Measurements from ENCODE around the gene RAMP2. TPM values are rescaled to one million over a fixed set of nuclear protein-coding genes. Genes with fewer than 3 reads are reported as not detected.

RAMP2 gene
- total and polyA plus RNA-seq, 2 of the 4 experiments (the other 2 are of a cell fraction): 0.18 to 2.5 TPM

DNA sequence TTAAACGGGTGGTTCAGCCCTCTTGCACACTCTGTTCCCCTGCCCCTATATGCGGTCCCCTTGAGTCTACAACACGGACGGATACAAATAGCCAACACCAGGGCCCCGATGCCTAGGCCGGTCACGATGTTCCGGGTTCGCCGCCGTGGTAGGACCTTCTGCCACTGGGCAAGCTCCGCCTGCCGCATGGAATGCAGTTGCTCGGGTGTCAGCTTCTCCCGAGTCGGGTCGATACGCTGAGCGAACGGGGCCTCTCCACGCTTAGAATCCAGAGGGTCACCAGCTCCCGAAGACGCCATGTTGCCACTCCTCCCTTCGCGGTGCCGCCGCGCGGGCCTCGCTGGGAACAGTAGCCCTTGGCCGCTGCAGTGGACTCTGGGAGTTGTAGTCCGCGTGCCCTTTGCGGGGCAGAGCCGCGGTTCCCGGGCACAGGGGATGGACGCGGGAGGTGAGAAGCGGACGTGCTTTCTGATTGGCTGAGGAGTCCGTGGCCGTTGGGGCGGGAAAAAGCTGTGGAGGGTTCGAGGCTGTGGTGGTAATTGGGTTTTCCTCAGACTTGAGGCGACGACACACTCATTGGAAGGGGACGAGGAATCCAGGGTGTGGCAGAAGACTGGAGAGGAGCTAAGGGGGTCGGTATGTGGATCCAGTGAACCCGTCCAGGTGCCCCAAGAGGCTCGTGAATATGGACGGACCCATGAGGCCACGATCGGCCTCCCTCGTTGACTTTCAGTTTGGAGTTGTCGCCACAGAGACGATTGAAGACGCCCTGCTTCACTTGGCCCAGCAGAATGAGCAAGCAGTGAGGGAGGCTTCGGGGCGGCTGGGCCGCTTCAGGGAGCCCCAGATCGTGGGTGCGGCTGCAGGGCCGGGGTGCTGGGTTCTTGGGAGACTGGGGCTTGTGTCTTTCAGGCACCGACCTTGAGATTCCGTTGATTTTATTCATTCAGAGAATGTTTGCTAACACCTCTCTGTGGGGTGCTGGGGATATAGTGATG is 37.7 kb downstream of the RAMP2 start, which contains the start of the genes CNTD1 and COA3:
TSS of gene CNTD1 (plus strand) at position 479 of the 998 bp plus-strand sequence. CDS start at position 686, 207 bp downstream.
TSS of gene COA3 (minus strand) at position 322 of the 998 bp plus-strand sequence. CDS start at position 299, 23 bp downstream.
- intact Hi-C loops (cut with micrococcal nuclease) (no loop called here), dilution Hi-C loops (cut with HindIII; ENCODE audit: low sequenced_read_pairs, unreplicated experiment) (no loop called here), in situ Hi-C loops (cut with MboI; ENCODE audit: low sequenced_read_pairs) (no loop called here)
- Histone ChIP-seq H3K4me1 (ENCODE audit: control insufficient read depth, insufficient read depth, low read length) (peaks cover 10% of the 10 kb centered on the region), H2BK15ac (ENCODE audit: low read depth, low read length) (peak within 1 kb of the TSS; percentile 58; the same call in 1 of the 3 replicates), H4K8ac (ENCODE audit: low read depth in 2 of 2, low read length in 2 of 2) (peak within 1 kb of the TSS; percentile 45 to 98), H4K5ac (ENCODE audit: low read depth, low read length) (peak within 1 kb of the TSS; percentile 79), H2AFZ (replicated peaks; ENCODE audit: low read length, poor library complexity) (peak within 1 kb of the TSS; percentile 97), H3K4me2 (ENCODE audit: low read depth, low read length) (peak within 1 kb of the TSS; percentile 98), H2BK5ac (ENCODE audit: low read depth, low read length, poor library complexity, severe bottlenecking) (peak within 1 kb of the TSS; percentile 79), H3K9me1 (ENCODE audit: insufficient read depth, low read length) (peaks cover 19% of the 10 kb centered on the region), H2BK120ac (ENCODE audit: low read depth, low read length) (peak within 1 kb of the TSS; percentile 82), H3K56ac (ENCODE audit: extremely low read depth, insufficient read depth, low read length) (peak within 1 kb of the TSS; percentile 89), H2BK20ac (ENCODE audit: low read depth, low read length) (0 out of 2 replicates have a peak within 1 kb of the TSS, but pooled peaks have one; percentile 29), H3K9me3 (ENCODE audit: control insufficient read depth, insufficient read depth, low read length) (no peaks in the 10 kb centered on the region), H3K23ac (ENCODE audit: low read depth, low read length) (peak within 1 kb of the TSS; percentile 78), H3K4me3 (ENCODE audit: insufficient read depth, low read depth, low read length) (peak within 1 kb of the TSS; percentile 64), H3K27ac (ENCODE audit: insufficient read depth, low read length) (peak within 1 kb of the TSS; percentile 85), H4K20me1 (ENCODE audit: insufficient read depth, low read length) (no peaks in the 10 kb centered on the region), H3K14ac (replicated peaks; ENCODE audit: low read depth, low read length) (peak within 1 kb of the TSS; percentile 98), H2AK9ac (replicated peaks; ENCODE audit: low read depth, low read length, poor library complexity) (peak within 1 kb of the TSS; percentile 96), H3K79me1 (ENCODE audit: low read depth in 1 of 2, low read length in 2 of 2) (peaks cover 20 to 39% of the 10 kb centered on the region in 2 experiments), H2AK5ac (ENCODE audit: low read depth, low read length) (peak within 1 kb of the TSS; percentile 74; the same call in 1 of the 2 replicates), H4K91ac (ENCODE audit: insufficient read depth, low read depth, low read length) (peak within 1 kb of the TSS; percentile 88), H3K18ac (ENCODE audit: low read depth, low read length) (peak within 1 kb of the TSS; percentile 33), H3K36me3 (ENCODE audit: control insufficient read depth, insufficient read depth, low read length) (peaks cover 4% of the 10 kb centered on the region; the same call in 1 of the 2 replicates), H3K4ac (ENCODE audit: low read depth, low read length) (peak within 1 kb of the TSS; percentile 96), H3K9ac (ENCODE audit: low read depth, low read length) (peak within 1 kb of the TSS; percentile 93), H3K27me3 (ENCODE audit: control insufficient read depth, insufficient read depth, low read length) (no peaks in the 10 kb centered on the region)
- WGBS, 2 experiments (ENCODE audit: extremely low coverage in 2 of 2, insufficient read length in 1 of 2): 13% methylated on average over 42 of the region's 66 CpGs; no CpG with 5 or more reads in 1 of the 2 experiments
- peak; percentile 80 for DNase-seq
- ATAC-seq (ENCODE audit: low read depth): peak; percentile 99
- CTCF ChIA-PET: no interaction called here
- TF ChIP-seq MXI1 (IDR thresholded peaks at IDR 0.05; ENCODE audit: borderline replicate concordance, low read depth, low read length) (peak; percentile 85), NFE2L2 (IDR thresholded peaks at IDR 0.05; ENCODE audit: low read depth, low read length) (no peak), MAZ (IDR thresholded peaks at IDR 0.05; ENCODE audit: borderline replicate concordance, low read depth, low read length) (peak; percentile 18; the same call in 1 of the 2 replicates), RAD21 (IDR thresholded peaks at IDR 0.05; ENCODE audit: low read length) (no peak)
- TF ChIP-seq, protein P1, sequence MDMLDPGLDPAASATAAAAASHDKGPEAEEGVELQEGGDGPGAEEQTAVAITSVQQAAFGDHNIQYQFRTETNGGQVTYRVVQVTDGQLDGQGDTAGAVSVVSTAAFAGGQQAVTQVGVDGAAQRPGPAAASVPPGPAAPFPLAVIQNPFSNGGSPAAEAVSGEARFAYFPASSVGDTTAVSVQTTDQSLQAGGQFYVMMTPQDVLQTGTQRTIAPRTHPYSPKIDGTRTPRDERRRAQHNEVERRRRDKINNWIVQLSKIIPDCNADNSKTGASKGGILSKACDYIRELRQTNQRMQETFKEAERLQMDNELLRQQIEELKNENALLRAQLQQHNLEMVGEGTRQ (IDR thresholded peaks at IDR 0.05; ENCODE audit: low read depth, low read length): no peak
- TF ChIP-seq, protein P2, sequence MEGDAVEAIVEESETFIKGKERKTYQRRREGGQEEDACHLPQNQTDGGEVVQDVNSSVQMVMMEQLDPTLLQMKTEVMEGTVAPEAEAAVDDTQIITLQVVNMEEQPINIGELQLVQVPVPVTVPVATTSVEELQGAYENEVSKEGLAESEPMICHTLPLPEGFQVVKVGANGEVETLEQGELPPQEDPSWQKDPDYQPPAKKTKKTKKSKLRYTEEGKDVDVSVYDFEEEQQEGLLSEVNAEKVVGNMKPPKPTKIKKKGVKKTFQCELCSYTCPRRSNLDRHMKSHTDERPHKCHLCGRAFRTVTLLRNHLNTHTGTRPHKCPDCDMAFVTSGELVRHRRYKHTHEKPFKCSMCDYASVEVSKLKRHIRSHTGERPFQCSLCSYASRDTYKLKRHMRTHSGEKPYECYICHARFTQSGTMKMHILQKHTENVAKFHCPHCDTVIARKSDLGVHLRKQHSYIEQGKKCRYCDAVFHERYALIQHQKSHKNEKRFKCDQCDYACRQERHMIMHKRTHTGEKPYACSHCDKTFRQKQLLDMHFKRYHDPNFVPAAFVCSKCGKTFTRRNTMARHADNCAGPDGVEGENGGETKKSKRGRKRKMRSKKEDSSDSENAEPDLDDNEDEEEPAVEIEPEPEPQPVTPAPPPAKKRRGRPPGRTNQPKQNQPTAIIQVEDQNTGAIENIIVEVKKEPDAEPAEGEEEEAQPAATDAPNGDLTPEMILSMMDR (conservative IDR thresholded peaks at IDR 0.05; ENCODE audit: low read depth, low read length): peak; percentile 16; the same call in 1 of the 2 replicates
- TF ChIP-seq, protein P3, sequence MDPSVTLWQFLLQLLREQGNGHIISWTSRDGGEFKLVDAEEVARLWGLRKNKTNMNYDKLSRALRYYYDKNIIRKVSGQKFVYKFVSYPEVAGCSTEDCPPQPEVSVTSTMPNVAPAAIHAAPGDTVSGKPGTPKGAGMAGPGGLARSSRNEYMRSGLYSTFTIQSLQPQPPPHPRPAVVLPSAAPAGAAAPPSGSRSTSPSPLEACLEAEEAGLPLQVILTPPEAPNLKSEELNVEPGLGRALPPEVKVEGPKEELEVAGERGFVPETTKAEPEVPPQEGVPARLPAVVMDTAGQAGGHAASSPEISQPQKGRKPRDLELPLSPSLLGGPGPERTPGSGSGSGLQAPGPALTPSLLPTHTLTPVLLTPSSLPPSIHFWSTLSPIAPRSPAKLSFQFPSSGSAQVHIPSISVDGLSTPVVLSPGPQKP (IDR thresholded peaks at IDR 0.05; ENCODE audit: borderline replicate concordance, low read depth, low read length): no peak
- BruUV-seq (replicated peaks): no TSS peak
- POLR2A ChIA-PET (ENCODE audit: unreplicated experiment): no interaction called here
